Activated naive CD8-positive, alpha-beta T cell treated with anti-CD3 and anti-CD28 coated beads, Interleukin-2, amount 10 ng/mL, durations not matched to agents 7 days and 5 days (primary cell): ENCODE data around the gene ANKIB1. TPM values are rescaled to one million over a fixed set of nuclear protein-coding genes. Genes with fewer than 3 reads are reported as not detected.
"Not testable (repeated sequence)": the region's sequence is repeated elsewhere in the genome, so short reads cannot be mapped to it uniquely, and the experiment has no call there.

ENCODE experiments used
- ATAC-seq: fragments of 150-1000 bp; cut with Tn5 transposase; one replicate; pipeline ENCODE4 v1.10.0; 2021; ENCODE audit warnings: low read depth, moderate library complexity
- POLR2A ChIA-PET: fragments of 350-600 bp; sonication (Branson Sonifier 250); formaldehyde crosslinking; loops from one replicate; lab custom pipeline; 2021; ENCODE audit warnings: antibody characterized with exemption; lab: Charles Lee
- DNase-seq: peaks from one replicate; pipeline ENCODE4 v3.0.0; 2021
- H3K27ac Mint-ChIP-seq: one replicate; pipeline ENCODE4 v1.8.0; 2022; ENCODE audit warnings: mild to moderate bottlenecking, mixed read lengths
- H3K27me3 Mint-ChIP-seq: one replicate; pipeline ENCODE4 v1.8.0; 2022; ENCODE audit warnings: mild to moderate bottlenecking, moderate library complexity, mixed read lengths
- H3K36me3 Mint-ChIP-seq: one replicate; pipeline ENCODE4 v1.8.0; 2021; ENCODE audit warnings: mild to moderate bottlenecking, mixed read lengths
- H3K4me1 Mint-ChIP-seq: one replicate; pipeline ENCODE4 v1.8.0; 2021; ENCODE audit warnings: mixed read lengths
- H3K4me3 Mint-ChIP-seq: one replicate; pipeline ENCODE4 v1.8.0; 2022; ENCODE audit warnings: mild to moderate bottlenecking, moderate library complexity, mixed read lengths
- H3K9me3 Mint-ChIP-seq: one replicate; pipeline ENCODE4 v1.8.0; 2021; ENCODE audit warnings: mixed read lengths
- total RNA-seq, 2 experiments: library from RNA; stranded (reverse); gene quantifications; one replicate each; pipeline ENCODE4 v1.2.3, GENCODE V29; 2021

Gene ANKIB1
- total RNA-seq, 2 experiments from 2014 or later = 75.5 to 77.6 TPM

DNA sequence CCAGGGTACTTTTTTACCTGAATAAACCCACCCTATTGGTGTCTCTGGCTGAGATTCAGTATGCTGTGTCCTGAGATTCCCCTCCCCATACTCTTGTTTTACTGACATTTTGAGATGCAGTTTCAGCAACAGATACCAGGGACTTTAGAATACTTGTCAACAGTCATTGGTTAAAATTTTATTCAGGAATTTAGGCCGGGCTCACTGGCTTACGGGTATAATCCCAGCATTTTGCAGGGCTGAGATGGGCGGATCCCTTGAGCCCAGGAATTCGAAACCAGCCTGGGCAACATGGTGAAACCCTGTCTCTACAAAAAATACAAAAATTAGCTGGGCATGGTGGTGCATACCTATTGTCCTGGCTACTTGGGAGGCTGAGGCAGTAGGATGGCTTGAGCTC, 111.5 kb downstream of the ANKIB1 start:
- DNase-seq (no peak), ATAC-seq (no peak)
- POLR2A ChIA-PET = no interaction called here
- Mint-ChIP-seq H3K9me3 (no peaks in the 10 kb centered on the region), H3K36me3 (peaks cover 20% of the 10 kb centered on the region), H3K27ac (no peak overlapping the region), H3K4me1 (no peaks in the 10 kb centered on the region), H3K4me3 (no peak overlapping the region), H3K27me3 (no peaks in the 10 kb centered on the region)

DNA sequence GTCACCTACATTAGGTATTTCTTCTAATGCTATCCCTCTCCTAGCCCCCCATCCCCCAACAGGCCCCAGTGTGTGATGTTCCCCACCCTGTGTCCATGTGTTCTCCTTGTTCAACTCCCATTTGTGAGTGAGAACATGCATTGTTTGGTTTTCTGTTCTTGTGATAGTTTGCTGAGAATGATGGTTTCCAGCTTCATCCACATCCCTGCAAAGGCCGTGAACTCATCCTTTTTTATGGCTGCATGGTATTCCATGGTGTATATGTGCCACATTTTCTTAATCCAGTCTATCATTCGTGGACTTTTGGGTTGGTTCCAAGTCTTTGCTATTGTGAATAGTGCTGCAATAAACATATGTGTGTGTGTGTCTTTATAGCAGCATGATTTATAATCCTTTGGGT, 113.4 kb downstream of the ANKIB1 start:
- peaks cover 28% of the 10 kb centered on the region for H3K36me3 Mint-ChIP-seq
- ATAC-seq, POLR2A ChIA-PET, H3K4me1 Mint-ChIP-seq, DNase-seq, H3K4me3 Mint-ChIP-seq, H3K27me3 Mint-ChIP-seq, H3K27ac Mint-ChIP-seq, H3K9me3 Mint-ChIP-seq: not testable (repeated sequence)

DNA sequence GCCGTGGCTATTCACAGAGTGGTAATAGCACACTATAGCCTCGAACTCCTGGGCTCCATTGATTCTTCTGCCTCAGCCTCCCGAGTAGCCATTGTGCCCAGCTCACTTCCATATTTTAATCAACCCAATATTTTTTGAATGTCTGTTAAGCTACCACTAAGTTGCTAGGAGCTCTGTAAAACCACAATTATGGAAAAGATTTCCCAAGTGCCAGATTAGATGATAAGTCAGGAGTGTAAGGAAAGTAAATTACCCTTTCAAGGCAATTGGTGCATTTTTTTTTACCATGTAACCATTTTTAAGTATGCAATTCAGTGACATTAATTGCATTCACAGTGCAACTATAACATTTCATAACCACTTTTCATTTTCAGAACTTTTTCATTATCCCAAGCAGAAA, 114.0 kb downstream of the ANKIB1 start:
- DNase-seq (no peak), ATAC-seq (no peak)
- Mint-ChIP-seq H3K36me3 (peaks cover 30% of the 10 kb centered on the region), H3K9me3 (no peaks in the 10 kb centered on the region), H3K27ac (no peak overlapping the region), H3K4me3 (no peak overlapping the region), H3K4me1 (no peaks in the 10 kb centered on the region), H3K27me3 (no peaks in the 10 kb centered on the region)
- POLR2A ChIA-PET = no interaction called here

DNA sequence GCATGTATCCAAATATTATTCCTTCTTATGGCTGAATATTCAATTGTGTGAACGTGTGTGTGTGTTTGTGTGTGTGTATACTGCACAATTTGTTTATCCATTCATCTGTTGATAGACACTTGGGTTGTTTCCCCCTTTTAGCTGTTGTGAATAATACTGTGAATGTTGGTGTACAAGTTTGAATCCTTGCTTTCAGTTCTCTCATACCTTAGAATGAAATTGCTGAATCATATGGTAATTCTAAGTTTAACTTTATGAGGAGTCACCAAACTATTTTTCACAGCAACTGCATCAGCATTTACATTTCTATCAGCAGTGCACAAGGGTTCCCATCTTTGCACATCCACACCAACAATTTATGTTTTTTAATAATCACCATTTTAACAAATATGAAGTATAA, 114.6 kb downstream of the ANKIB1 start:
- DNase-seq (no peak), ATAC-seq (no peak)

DNA sequence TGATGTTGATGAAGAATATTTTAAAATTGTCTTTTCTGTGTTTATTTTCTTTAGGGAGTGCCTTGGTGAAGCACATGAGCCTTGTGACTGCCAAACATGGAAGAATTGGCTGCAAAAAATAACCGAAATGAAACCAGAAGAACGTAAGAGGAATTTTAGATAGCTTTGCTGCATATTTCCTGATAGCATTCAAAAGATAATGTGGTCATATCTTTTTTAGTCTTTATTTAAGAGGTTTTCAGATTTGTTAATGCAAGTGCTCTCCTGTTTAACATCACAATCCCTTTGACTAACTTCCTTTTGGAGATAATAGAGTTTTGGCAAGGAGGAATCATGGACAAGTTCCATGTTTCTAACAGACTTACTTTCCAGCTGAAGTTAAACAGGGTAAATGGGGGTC, 116.4 kb downstream of the ANKIB1 start:
- DNase-seq (no peak), ATAC-seq (no peak)
- Mint-ChIP-seq H3K9me3 (no peaks in the 10 kb centered on the region), H3K27ac (no peak overlapping the region), H3K4me3 (no peak overlapping the region), H3K4me1 (no peaks in the 10 kb centered on the region), H3K36me3 (peaks cover 37% of the 10 kb centered on the region), H3K27me3 (no peaks in the 10 kb centered on the region)
- POLR2A ChIA-PET = no interaction called here

More for the DNA sequence above, 114.6 kb downstream of the ANKIB1 start:
- Mint-ChIP-seq H3K4me3 (no peak overlapping the region), H3K9me3 (no peaks in the 10 kb centered on the region), H3K27me3 (no peaks in the 10 kb centered on the region), H3K27ac (no peak overlapping the region), H3K4me1 (no peaks in the 10 kb centered on the region), H3K36me3 (peaks cover 31% of the 10 kb centered on the region)
- POLR2A ChIA-PET = no interaction called here

DNA sequence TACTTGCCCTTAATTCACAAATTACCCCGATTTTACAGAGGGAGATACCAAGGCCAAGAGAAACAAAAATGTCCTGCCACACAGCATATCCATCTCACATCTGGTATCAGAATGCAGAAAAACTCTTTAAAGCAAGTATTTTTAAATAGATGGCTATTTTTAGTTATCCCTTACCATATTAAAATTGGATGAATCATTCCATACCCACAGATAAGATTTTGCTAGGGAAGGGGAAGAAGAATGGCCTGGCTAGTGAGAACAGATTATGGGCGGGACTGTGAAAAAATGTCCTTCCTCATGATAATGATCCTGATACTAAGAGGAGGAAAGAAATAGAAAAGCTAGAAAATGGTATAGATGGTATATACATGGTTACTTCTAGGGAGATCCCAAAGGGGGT, 121.0 kb downstream of the ANKIB1 start:
- H3K4me3 Mint-ChIP-seq = no peak overlapping the region
- peaks cover 27% of the 10 kb centered on the region for H3K36me3 Mint-ChIP-seq
- ATAC-seq (no peak), DNase-seq (no peak)
- POLR2A ChIA-PET = no interaction called here
- H3K9me3 Mint-ChIP-seq = no peaks in the 10 kb centered on the region
- no peaks in the 10 kb centered on the region for H3K27me3 Mint-ChIP-seq
- no peak overlapping the region for H3K27ac Mint-ChIP-seq
- no peaks in the 10 kb centered on the region for H3K4me1 Mint-ChIP-seq

DNA sequence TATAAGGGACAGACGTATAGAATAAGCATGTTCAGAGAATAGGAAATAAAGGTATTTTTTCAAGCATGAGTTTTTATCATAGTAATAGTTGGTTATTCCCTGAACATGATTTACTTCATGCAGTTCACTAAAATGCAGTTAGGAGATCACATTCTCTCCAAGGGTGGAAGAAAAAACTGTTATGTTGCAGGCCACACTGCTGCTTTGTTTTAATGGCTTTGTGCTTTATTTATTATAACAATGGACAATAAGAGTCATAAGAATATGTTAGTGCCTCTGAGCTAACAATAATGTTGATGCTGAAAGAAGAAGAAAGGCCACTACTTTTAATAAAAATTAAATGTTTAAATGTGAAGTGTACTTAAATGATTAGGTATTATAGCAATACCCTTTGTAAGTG, 123.0 kb downstream of the ANKIB1 start:
- Mint-ChIP-seq H3K36me3 (peaks cover 23% of the 10 kb centered on the region), H3K27ac (no peak overlapping the region), H3K27me3 (no peaks in the 10 kb centered on the region), H3K4me1 (no peaks in the 10 kb centered on the region), H3K9me3 (no peaks in the 10 kb centered on the region), H3K4me3 (no peak overlapping the region)
- no peak for ATAC-seq
- no peak for DNase-seq
- POLR2A ChIA-PET = no interaction called here

DNA sequence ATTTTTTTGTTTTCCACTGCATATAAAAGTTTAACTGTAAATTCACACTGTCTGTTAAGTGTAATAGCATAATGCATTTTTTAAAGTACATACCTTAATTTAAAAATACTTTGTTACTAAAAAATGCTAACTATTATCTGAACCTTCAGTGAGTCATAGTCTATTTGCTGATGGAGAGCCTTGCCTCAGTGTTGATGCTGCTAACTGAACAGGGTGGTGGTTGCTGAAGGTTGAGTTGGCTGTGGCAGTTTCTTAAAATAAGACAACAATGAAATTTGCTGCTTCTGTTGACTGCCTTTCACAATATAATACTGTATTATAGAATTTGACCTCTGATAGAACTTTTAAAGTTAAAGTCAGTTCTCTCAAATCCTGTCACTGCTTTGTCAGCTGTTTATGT, 129.2 kb downstream of the ANKIB1 start:
- ATAC-seq (no peak), DNase-seq (no peak)
- POLR2A ChIA-PET = no interaction called here
- no peaks in the 10 kb centered on the region for H3K27me3 Mint-ChIP-seq
- no peak overlapping the region for H3K4me3 Mint-ChIP-seq
- H3K9me3 Mint-ChIP-seq = no peaks in the 10 kb centered on the region
- H3K4me1 Mint-ChIP-seq = no peaks in the 10 kb centered on the region
- H3K27ac Mint-ChIP-seq = no peak overlapping the region
- peaks cover 34% of the 10 kb centered on the region for H3K36me3 Mint-ChIP-seq

DNA sequence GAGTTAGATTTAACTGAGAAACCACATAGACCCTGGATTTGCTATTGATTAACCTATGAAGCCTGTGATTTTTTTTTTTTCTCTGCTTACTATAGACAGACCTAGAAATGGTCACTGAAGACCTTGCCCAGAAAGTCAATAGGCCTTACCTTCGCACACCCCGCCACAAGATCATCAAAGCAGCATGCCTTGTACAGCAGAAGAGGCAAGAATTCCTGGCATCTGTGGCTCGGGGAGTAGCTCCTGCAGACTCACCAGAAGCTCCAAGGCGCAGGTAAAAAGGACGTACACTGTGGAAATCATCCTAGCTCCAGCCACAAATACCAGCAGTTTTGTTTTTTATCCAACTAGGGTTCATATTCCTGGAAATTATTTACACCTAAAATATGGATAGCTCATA, 145.3 kb downstream of the ANKIB1 start:
- H3K27me3 Mint-ChIP-seq = no peaks in the 10 kb centered on the region
- no peaks in the 10 kb centered on the region for H3K4me1 Mint-ChIP-seq
- H3K4me3 Mint-ChIP-seq = no peak overlapping the region
- H3K27ac Mint-ChIP-seq = no peak overlapping the region
- ATAC-seq (no peak), DNase-seq (no peak)
- POLR2A ChIA-PET = no interaction called here
- peaks cover 8% of the 10 kb centered on the region for H3K36me3 Mint-ChIP-seq
- no peaks in the 10 kb centered on the region for H3K9me3 Mint-ChIP-seq

DNA sequence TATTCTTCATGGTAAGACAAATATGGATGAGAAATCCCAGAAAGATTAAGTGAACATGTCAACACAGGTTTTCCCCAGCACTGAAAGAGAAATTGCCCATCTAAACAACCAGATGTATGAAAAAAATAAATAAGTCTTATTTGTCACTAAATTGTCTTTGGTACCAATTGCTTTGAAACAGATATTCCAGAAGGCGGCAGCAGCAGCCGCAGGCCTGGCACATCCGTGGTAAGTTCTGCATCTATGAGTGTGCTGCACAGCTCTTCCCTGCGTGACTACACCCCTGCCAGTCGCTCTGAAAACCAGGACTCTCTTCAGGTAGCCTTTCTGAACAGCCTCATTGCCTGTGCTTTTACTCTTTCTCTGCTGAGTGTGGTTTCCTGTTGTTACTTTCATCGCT, 151.8 kb downstream of the ANKIB1 start:
- Mint-ChIP-seq H3K27me3 (no peaks in the 10 kb centered on the region), H3K9me3 (no peaks in the 10 kb centered on the region), H3K4me3 (no peak overlapping the region), H3K4me1 (no peaks in the 10 kb centered on the region), H3K27ac (no peak overlapping the region), H3K36me3 (peaks cover 11% of the 10 kb centered on the region)
- ATAC-seq = no peak
- no peak for DNase-seq
- POLR2A ChIA-PET = no interaction called here

DNA sequence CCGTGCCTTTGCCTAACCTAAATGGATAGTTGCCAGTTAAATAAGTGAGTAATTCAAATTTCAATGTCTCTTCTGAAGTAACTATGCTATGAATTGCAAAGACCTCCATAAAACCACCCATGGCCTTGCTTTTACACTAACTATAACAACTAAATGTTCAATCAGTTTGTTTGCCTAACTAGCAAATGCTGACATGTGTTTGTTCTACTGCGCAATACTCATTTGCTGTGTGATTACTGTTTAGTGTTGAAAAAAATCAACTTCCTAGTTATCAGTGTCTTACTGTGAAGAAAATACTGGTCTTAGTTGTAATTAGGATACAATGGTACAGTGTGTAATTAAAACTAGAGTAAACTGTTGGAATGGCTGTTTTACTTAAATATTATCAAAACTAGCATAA, 154.2 kb downstream of the ANKIB1 start:
- no peak overlapping the region for H3K4me3 Mint-ChIP-seq
- POLR2A ChIA-PET = no interaction called here
- ATAC-seq (no peak), DNase-seq (no peak)
- no peaks in the 10 kb centered on the region for H3K9me3 Mint-ChIP-seq
- H3K27ac Mint-ChIP-seq = no peak overlapping the region
- peaks cover 16% of the 10 kb centered on the region for H3K4me1 Mint-ChIP-seq
- H3K36me3 Mint-ChIP-seq = peaks cover 16% of the 10 kb centered on the region
- H3K27me3 Mint-ChIP-seq = no peaks in the 10 kb centered on the region

DNA sequence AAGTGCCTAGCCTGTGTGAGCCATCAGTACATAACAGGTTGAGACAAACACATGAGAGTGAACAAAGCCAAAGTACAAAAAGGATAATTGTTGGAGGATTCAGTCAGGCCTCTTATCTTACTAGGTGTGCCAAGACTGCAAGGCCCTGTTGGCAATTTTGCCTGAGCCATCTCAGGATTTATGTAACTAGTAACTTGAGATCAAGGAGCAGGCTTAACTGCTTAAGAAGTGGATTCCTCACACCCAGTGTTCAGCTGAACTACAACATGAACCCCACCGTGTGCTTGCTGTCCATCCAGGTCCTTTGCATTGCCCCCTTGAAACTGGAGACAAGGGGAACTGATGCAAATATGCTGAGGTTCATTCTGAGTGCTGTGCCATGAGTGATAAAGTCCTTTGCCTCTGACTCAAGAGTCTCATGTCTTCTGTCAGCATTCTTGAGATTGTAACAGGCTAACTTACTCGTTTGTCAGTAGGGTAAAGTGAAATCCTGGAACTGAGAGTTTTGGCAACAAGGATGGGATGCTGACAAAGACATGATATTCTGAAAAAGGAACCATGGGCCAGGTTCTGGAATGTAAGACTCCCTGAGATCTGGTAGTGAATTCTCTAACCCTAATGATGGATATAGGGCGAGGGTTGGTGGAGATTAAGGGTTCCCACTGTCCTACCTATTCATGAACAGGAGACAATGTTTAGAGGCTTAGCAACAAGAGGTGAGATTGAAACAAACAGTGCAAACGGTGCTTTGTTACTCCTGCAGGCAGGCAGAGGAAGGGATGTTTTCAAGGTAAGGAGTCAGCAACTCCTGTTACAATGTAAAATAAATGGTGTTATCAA, 157.4 kb downstream of the ANKIB1 start:
- Mint-ChIP-seq H3K36me3 (peaks cover 24% of the 10 kb centered on the region), H3K27ac (no peak overlapping the region), H3K4me1 (peaks cover 19% of the 10 kb centered on the region), H3K4me3 (peak overlapping the region; percentile 53), H3K27me3 (no peaks in the 10 kb centered on the region), H3K9me3 (no peaks in the 10 kb centered on the region)
- POLR2A ChIA-PET = no interaction called here
- DNase-seq (no peak), ATAC-seq (no peak)

DNA sequence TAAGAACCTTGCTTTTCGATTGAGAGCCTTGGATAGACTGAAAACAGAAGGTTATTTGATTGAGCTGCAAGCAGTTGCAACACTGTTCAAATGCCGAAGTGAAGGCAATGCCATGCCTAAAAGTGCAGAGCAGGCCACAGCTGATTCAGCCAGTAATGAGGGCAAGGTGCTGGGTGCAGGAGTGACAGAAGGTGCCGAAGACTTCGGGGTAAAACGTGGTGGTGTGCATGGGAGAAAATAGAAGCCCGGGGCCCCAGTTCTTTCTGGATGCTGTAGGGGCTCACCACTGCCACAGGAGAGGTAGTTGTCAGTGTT, 157.9 kb downstream of the ANKIB1 start:
- peaks cover 19% of the 10 kb centered on the region for H3K4me1 Mint-ChIP-seq
- POLR2A ChIA-PET = no interaction called here
- DNase-seq = no peak
- peak overlapping the region; percentile 40 for H3K27ac Mint-ChIP-seq
- peak; percentile 38 for ATAC-seq
- H3K27me3 Mint-ChIP-seq = no peaks in the 10 kb centered on the region
- H3K36me3 Mint-ChIP-seq = peaks cover 19% of the 10 kb centered on the region
- H3K4me3 Mint-ChIP-seq = peak overlapping the region; percentile 53
- H3K9me3 Mint-ChIP-seq = no peaks in the 10 kb centered on the region

DNA sequence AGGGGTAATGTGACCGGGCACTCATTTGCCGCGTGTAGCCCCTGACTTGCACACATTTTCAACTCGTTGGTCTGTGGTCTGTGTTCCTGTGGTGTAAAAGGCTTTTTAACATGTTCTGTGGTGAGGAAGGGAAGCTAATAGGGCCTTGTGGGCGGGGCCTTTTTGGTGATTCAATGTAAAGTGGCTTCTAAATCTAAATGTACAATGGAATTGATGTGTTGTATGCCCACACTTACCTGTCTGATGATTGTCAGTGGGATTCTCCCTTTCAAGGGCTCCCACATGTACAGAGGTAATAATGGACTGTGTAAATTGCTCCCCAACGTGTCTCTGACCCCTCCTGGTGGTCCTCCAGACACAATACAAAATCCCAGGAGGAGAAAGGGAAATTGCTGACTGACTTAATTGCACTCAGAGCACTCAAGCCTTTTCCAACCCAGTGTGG, 158.4 kb downstream of the ANKIB1 start:
- Mint-ChIP-seq H3K4me1 (peaks cover 19% of the 10 kb centered on the region), H3K27me3 (no peaks in the 10 kb centered on the region), H3K27ac (peak overlapping the region; percentile 32), H3K36me3 (peaks cover 17% of the 10 kb centered on the region), H3K9me3 (no peaks in the 10 kb centered on the region), H3K4me3 (peak overlapping the region; percentile 53)
- DNase-seq (peak; percentile 62), ATAC-seq (peak; percentile 80)
- POLR2A ChIA-PET = no interaction called here
